WERI-Rb-1 (cell line): ENCODE measurements around the gene TMEM207.

ENCODE experiments used
- DNase-seq: peaks from one replicate; pipeline ENCODE4 v3.0.0-alpha.2; 2020
- H3K27ac ChIP-seq: fragments of 250-450 bp; sonication (Bioruptor Pico); 2 replicates; pipeline ENCODE4 v1.5.1; 2020; ENCODE audit warnings: mild to moderate bottlenecking, moderate library complexity
- H3K27me3 ChIP-seq: fragments of 250-450 bp; sonication (Bioruptor Pico); 2 replicates; pipeline ENCODE4 v1.5.1; 2021; ENCODE audit warnings: mild to moderate bottlenecking, low read depth, moderate library complexity; ENCODE audit not compliant: insufficient read depth, severe bottlenecking
- H3K36me3 ChIP-seq: fragments of 250-450 bp; sonication (Bioruptor Pico); 2 replicates; pipeline ENCODE4 v1.5.1; 2020; ENCODE audit warnings: mild to moderate bottlenecking, moderate library complexity
- H3K4me3 ChIP-seq: 2 replicates; pipeline ENCODE4 v1.5.1; 2011; ENCODE audit warnings: low read depth, mild to moderate bottlenecking, control low read depth, low read length
- H3K9me3 ChIP-seq: fragments of 250-450 bp; sonication (Bioruptor Pico); 2 replicates; pipeline ENCODE4 v1.5.1; 2021; ENCODE audit warnings: mild to moderate bottlenecking, moderate library complexity; ENCODE audit not compliant: severe bottlenecking
- CTCF ChIP-seq: IDR thresholded peaks from 2 replicates; pipeline ENCODE4 v1.5.1; 2011; ENCODE audit warnings: low read depth, mild to moderate bottlenecking, control low read depth, inconsistent platforms, low read length

The TMEM207 gene

DNA sequence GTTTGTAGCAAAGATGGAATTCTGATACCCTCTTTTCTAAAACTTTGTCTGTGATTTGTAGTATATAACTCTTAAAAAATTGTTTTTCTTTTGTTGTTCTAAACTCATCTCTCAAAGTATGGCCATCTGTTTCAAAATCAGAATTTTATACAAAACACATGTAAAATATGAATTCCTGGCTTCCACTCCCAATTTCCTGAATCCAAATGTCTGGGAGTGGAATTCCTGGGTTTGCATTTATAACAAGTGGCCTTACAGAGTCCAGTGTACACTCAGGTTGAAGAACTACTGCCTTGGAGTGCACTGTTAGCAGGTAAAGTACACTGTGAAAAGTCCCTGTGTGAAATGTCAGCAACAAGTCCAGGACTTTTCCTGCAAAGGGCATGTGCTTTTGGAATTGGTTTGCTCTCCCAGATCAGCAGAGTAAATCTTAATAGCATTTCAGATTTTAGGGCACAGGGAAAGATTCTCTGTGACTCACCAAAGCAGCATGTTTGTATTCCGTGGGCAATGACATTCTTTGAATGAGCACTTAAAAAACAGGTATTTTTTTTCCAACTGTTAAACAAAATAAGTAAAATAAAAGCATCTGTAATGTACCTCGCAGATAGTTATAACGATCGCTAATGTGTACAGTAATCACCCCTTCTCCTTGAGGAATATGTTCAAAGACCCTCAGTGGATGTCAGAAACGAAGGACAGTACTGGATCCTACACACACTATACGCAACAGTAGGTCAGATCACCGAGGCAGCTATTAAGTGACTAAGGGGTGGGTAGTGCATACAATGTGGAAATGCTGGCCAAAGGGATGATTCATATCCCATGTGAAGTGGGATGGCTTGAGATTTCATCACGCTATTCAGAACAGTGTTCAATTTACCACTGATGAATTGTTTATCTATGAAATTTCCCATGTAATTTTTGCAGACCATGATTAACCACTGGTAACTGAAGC is 63.7 kb downstream of the TMEM207 start:
- no peak for DNase-seq
- Histone ChIP-seq H3K9me3 (no peaks in the 10 kb centered on the region), H3K27ac (no peak overlapping the region), H3K36me3 (no peaks in the 10 kb centered on the region), H3K4me3 (no peak overlapping the region), H3K27me3 (no peaks in the 10 kb centered on the region)
- TF ChIP-seq CTCF, result no peak

DNA sequence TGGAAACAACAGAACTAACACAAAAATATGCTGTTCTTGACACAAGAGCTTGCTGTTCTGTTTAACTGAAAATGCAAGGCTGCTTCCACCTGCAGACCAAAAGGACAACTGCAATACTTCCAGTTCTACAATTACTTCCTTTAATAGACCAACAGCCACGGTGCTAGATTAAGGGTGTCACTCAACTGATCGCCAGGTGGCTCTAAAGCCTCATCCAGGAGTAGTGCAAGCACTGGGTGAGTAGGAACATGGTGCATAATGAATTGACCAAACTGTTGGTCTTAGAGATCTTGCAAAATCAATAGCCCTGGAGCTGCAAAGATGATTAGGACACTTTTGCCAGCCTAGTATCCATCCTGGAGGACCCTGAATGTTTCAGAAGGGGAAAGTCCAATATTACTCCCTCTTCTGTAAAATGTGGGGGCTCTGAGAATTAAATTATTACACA is 65.4 kb downstream of the TMEM207 start:
- Histone ChIP-seq H3K27me3 (no peaks in the 10 kb centered on the region), H3K36me3 (no peaks in the 10 kb centered on the region), H3K27ac (no peak overlapping the region), H3K4me3 (no peak overlapping the region), H3K9me3 (no peaks in the 10 kb centered on the region)
- DNase-seq, result peak; percentile 52
- TF ChIP-seq CTCF, result peak; percentile 47

DNA sequence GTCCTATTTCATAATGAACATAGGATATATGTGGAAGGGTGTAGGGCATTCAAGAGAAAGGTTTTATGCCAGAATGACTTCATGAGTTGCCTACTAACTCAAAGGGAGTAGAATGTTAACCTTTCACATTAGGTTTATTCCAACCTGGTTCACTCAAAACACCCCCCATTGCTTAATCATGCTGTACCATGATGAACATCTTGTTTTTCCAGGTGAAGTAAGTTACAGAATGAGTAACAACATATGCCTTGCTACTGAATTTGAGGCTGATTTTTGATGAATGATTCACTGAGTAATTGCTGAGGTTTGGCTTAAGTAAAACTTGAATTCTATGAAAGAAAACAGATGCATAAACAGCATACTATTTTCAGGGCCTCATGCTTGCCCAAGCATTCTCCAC is 67.6 kb downstream of the TMEM207 start:
- Histone ChIP-seq H3K27ac (no peak overlapping the region), H3K4me3 (no peak overlapping the region), H3K36me3 (no peaks in the 10 kb centered on the region), H3K9me3 (no peaks in the 10 kb centered on the region), H3K27me3 (no peaks in the 10 kb centered on the region)
- no peak for TF ChIP-seq CTCF
- no peak for DNase-seq

GRCh38 chr3:190381441-190381840 is 68.3 kb downstream of the TMEM207 start:
- Histone ChIP-seq H3K9me3 (no peaks in the 10 kb centered on the region), H3K27me3 (no peaks in the 10 kb centered on the region), H3K4me3 (no peak overlapping the region), H3K27ac (no peak overlapping the region), H3K36me3 (no peaks in the 10 kb centered on the region)
- DNase-seq, result no peak
- no peak for TF ChIP-seq CTCF

DNA sequence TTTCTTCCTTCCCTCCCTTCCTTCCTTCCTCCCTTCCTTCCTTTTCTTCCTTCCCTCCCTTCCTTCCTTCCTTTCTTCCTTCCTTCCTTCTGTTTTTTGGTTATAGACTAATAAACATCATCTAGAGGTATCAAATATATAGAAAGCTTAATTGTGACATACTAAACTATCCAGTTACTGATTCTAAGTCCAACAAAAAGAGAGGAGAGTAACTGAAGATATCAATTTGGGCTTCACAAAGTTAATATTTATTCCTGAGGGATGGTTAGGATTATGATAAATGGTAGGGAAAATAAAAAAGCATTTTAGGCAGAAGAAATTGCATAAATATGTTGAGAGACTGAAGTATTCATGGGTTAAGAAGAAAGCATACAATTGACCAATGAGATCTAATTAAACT is 69.5 kb downstream of the TMEM207 start:
- Histone ChIP-seq H3K9me3 (no peaks in the 10 kb centered on the region), H3K4me3 (no peak overlapping the region), H3K36me3 (no peaks in the 10 kb centered on the region), H3K27me3 (no peaks in the 10 kb centered on the region), H3K27ac (no peak overlapping the region)
- no peak for DNase-seq
- TF ChIP-seq CTCF, result no peak
